Panc1 (cell line): ENCODE data around the gene GPRIN1. TPM values are rescaled to one million over a fixed set of nuclear protein-coding genes. Genes with fewer than 3 reads are reported as not detected.

Source experiments
- ATAC-seq: fragments of 200-7000 bp; cut with Tn5 transposase; 2 replicates; pipeline ENCODE4 v1.9.1; 2020; ENCODE audit warnings: mild to moderate bottlenecking, moderate library complexity
- BruUV-seq: library from RNA; stranded (reverse); fragments of 400-500 nt; replicated peaks from 2 replicates; lab custom pipeline; 2021; lab: Mats Ljungman, UMichigan
- CTCF ChIA-PET: fragments of 300-600 bp; sonication (Branson Sonifier 250); formaldehyde crosslinking; loops from one replicate; lab custom pipeline; 2022; ENCODE audit warnings: antibody characterized with exemption; lab: Charles Lee
- POLR2A ChIA-PET: fragments of 300-600 bp; sonication (Branson Sonifier 250); formaldehyde crosslinking; loops from one replicate; lab custom pipeline; 2022; ENCODE audit warnings: antibody characterized with exemption; lab: Charles Lee
- DNase-seq: peaks from one replicate; pipeline ENCODE4 v3.0.0-alpha.2; 2010; ENCODE audit warnings: low read depth, low spot score
- H3K27ac ChIP-seq: 2 replicates; pipeline ENCODE4 v1.5.1; 2011; ENCODE audit warnings: mild to moderate bottlenecking, low read length, inconsistent platforms
- H3K27me3 ChIP-seq: fragments of 200-500 bp; sonication (Bioruptor generic); 2 replicates; pipeline ENCODE4 v1.6.0; 2014; ENCODE audit warnings: low read length, inconsistent platforms; ENCODE audit not compliant: control insufficient read depth, insufficient read depth
- H3K36me3 ChIP-seq: fragments of 200-500 bp; sonication (Bioruptor generic); 2 replicates; pipeline ENCODE4 v1.5.1; 2014; ENCODE audit warnings: inconsistent platforms, mild to moderate bottlenecking, low read length, moderate library complexity; ENCODE audit not compliant: control insufficient read depth, insufficient read depth
- H3K4me1 ChIP-seq: 2 replicates; pipeline ENCODE4 v1.5.1; 2011; ENCODE audit warnings: inconsistent platforms, mild to moderate bottlenecking, low read length, moderate library complexity; ENCODE audit not compliant: control insufficient read depth, insufficient read depth
- H3K4me3 ChIP-seq, 2 experiments: 2 replicates each; pipeline ENCODE4 v1.5.1; 2011 to 2012; ENCODE audit warnings: low read depth in 2 of 2, low read length in 2 of 2, mild to moderate bottlenecking in 2 of 2, inconsistent platforms in 1 of 2, moderate library complexity in 1 of 2
- H3K9me3 ChIP-seq: fragments of 200-500 bp; sonication (Bioruptor generic); 2 replicates; pipeline ENCODE4 v1.5.1; 2014; ENCODE audit warnings: low read depth, mild to moderate bottlenecking, inconsistent platforms, low read length, moderate library complexity; ENCODE audit not compliant: control insufficient read depth, insufficient read depth
- CTCF ChIP-seq: fragments of 450-650 bp; IDR thresholded peaks from 2 replicates; pipeline ENCODE4 v1.5.1; 2017; ENCODE audit warnings: mild to moderate bottlenecking
- POLR2AphosphoS5 ChIP-seq: IDR thresholded peaks from 2 replicates; pipeline ENCODE4 v1.6.1; 2012; ENCODE audit warnings: mild to moderate bottlenecking, low read depth, low read length, moderate library complexity
- REST ChIP-seq, 2 experiments: IDR thresholded peaks; 2 replicates each; pipeline ENCODE4 v1.6.1; 2011 to 2012; ENCODE audit warnings: low read depth in 2 of 2, control low read depth in 1 of 2, low read length in 1 of 2, mild to moderate bottlenecking in 1 of 2, moderate library complexity in 1 of 2; ENCODE audit not compliant: insufficient read depth in 1 of 2
- SIN3A ChIP-seq: IDR thresholded peaks from 2 replicates; pipeline ENCODE4 v1.6.1; 2012; ENCODE audit warnings: low read depth, mild to moderate bottlenecking, low read length, moderate library complexity, borderline replicate concordance; ENCODE audit not compliant: insufficient read depth
- TCF7L2 ChIP-seq: IDR thresholded peaks from 2 replicates; pipeline ENCODE4 v1.6.1; 2011; ENCODE audit warnings: mild to moderate bottlenecking, low read depth, low read length, inconsistent platforms
- in situ Hi-C: cut with HindIII; loops from 2 replicates; pipeline ENCODE4 v1.10.0; 2016; ENCODE audit warnings: low sequenced_read_pairs, low pct_unique_long_range_greater_than_20kb
- intact Hi-C: fragments of 100-400 bp; cut with micrococcal nuclease; formaldehyde crosslinking; loops from one replicate; pipeline ENCODE4 v1.10.0; 2022; ENCODE audit not compliant: unreplicated experiment
- total RNA-seq: library from RNA; stranded (reverse); gene quantifications from one replicate; pipeline ENCODE4 v1.2.1, GENCODE V29; 2021; ENCODE audit not compliant: unreplicated experiment

Gene GPRIN1
- total RNA-seq, 1 experiment from 2014 or later = 18.9 TPM

- in situ Hi-C loops (no loop called here), intact Hi-C loops (no loop called here)
- Histone ChIP-seq H3K9me3 (no peaks in the 10 kb centered on the region), H3K4me1 (no peaks in the 10 kb centered on the region), H3K36me3 (no peaks in the 10 kb centered on the region), H3K4me3 (no peak overlapping the region), H3K27me3 (no peaks in the 10 kb centered on the region), H3K27ac (no peak overlapping the region)
- BruUV-seq = no TSS peak
- ChIA-PET POLR2A (interaction anchor here (0.6 kb wide), 2 partner anchors 40 to 132 kb away, joined by 3 to 13 read pairs; no protein-coding TSS in a partner anchor), CTCF (no interaction called here)
- DNase-seq (no peak), ATAC-seq (no peak)
- no peak for TF ChIP-seq REST (IDR thresholded peaks at IDR 0.05; ENCODE audit: insufficient read depth in 1 of 2, low read depth in 2 of 2, low read length in 1 of 2)
- no peak for TF ChIP-seq TCF7L2
- no peak for TF ChIP-seq SIN3A
- TF ChIP-seq POLR2AphosphoS5 = no peak
Measured at GRCh38 chr5:176561259-176561658, 48.7 kb downstream of the GPRIN1 start.

- no peak overlapping the region for H3K4me3 ChIP-seq
- intact Hi-C loops (no loop called here), in situ Hi-C loops (no loop called here)
- H3K27ac ChIP-seq = no peak overlapping the region
- ChIA-PET POLR2A (interaction anchor here (0.6 kb wide), 1 partner anchor 41 kb away, joined by 3 read pairs; no protein-coding TSS in a partner anchor), CTCF (no interaction called here)
- no peak for ATAC-seq
- no peak for DNase-seq
- TF ChIP-seq POLR2AphosphoS5 = no peak
- no peak for TF ChIP-seq SIN3A
- TF ChIP-seq REST (IDR thresholded peaks at IDR 0.05; ENCODE audit: insufficient read depth in 1 of 2, low read depth in 2 of 2, low read length in 1 of 2) = no peak
- TF ChIP-seq CTCF = no peak
- TF ChIP-seq TCF7L2 = no peak
- BruUV-seq = no TSS peak
- no peaks in the 10 kb centered on the region for H3K27me3 ChIP-seq
- H3K4me1 ChIP-seq = no peaks in the 10 kb centered on the region
- H3K36me3 ChIP-seq = no peaks in the 10 kb centered on the region
- H3K9me3 ChIP-seq = no peaks in the 10 kb centered on the region
Measured at GRCh38 chr5:176560364-176560763, 49.6 kb downstream of the GPRIN1 start.
